Right ventricle myocardium superior (tissue), 1 donor: ENCODE data around the gene KLHL17. TPM values are rescaled to one million over a fixed set of nuclear protein-coding genes. Genes with fewer than 3 reads are reported as not detected.
A peak's percentile ranks its signal among the peaks of the same experiment; 100 is the strongest.
"Not testable (repeated sequence)": the region's sequence is repeated elsewhere in the genome, so short reads cannot be mapped to it uniquely, and the experiment has no call there.

Source experiments
- ATAC-seq: fragments of 200-7000 bp; cut with Tn5 transposase; one replicate; pipeline ENCODE4 v1.9.1; 2020; ENCODE audit warnings: mild to moderate bottlenecking; ENCODE audit not compliant: poor library complexity
- DNase-seq: peaks from one replicate; pipeline ENCODE4 v3.0.0-alpha.2; 2020
- intact Hi-C: fragments of 100-400 bp; cut with DNase I; formaldehyde crosslinking; loops from one replicate; pipeline ENCODE4 v1.11.2; 2022
- total RNA-seq: library from RNA; stranded (reverse); fragmentation: NEBNext Ultra II Directional; extraction: Animal tissue kit (Norgen Biotek cat#: 25700); gene quantifications from one replicate; pipeline ENCODE4 v1.2.1, GENCODE V29; 2021
- donor health status: DM: no; HTN: yes; CAD: no; lungs with severe emphysema.

The KLHL17 gene
- total RNA-seq, 1 donor from 2014 or later: 5.6 TPM

DNA sequence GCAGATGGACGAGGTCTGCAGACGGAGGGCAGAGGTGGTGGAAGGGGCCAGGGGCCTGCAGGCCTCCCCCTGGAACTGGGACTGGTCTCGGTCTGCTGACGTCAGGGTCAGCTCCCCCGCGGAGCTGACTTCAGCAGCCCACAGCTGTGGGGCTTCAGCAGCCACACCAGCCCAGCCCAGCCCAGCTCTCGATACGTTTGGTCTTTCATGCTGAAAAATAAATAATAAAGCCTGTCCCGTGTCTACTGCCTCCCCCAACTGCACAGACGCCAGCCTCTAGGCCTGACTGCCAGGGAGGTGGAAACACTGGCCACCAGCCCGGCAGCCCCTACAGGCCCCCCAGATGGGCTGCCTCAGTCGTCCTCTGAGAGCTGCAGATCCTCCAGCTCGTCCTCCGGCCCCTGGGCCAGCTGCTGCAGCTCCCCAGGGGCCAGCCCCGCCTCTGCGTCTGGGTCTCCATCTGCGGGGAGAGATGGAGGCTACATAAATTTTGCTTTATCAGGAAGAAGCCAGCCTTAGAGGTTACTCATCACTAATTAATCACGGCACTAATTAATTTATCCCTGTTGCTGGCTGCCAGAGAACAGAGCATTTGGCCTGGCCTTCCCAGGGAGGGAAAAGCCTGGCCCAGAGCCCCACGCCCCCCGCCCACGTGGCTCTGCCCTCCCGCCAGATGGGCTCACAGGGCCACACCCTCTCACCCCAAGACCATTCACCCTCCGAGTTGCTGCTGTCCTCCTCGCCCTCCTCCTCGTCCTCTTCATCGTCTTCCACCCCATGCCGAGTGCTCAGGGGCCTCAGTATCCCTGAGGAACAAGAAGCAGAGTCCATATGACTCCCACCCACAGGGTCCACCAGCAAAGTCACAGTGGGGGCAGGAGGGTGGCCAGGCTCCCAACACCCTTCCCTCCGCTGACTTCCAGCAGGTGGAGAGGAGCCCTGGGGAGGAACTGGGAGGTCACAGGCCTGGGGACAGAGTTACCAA lies 15.8 kb upstream of the KLHL17 start:
- intact Hi-C loops: no loop called here
- DNase-seq: peak; percentile 73
- ATAC-seq: peak; percentile 23

GRCh38 chr1:945688-946556 lies 14.5 kb upstream of the KLHL17 start:
- intact Hi-C loops: no loop called here
- no peak for ATAC-seq

GRCh38 chr1:946811-947210 lies 13.6 kb upstream of the KLHL17 start:
- intact Hi-C loops, ATAC-seq: not testable (repeated sequence)

More at GRCh38 chr1:945688-946556, 14.5 kb upstream of the KLHL17 start:
- DNase-seq: no peak

GRCh38 chr1:947958-948357 lies 12.4 kb upstream of the KLHL17 start:
- no peak for DNase-seq
- intact Hi-C loops: no loop called here
- no peak for ATAC-seq

More at GRCh38 chr1:946811-947210, 13.6 kb upstream of the KLHL17 start:
- DNase-seq: not testable (repeated sequence)

- intact Hi-C loops: no loop called here
- ATAC-seq (no peak), DNase-seq (no peak)
These were observed 10.1 kb upstream of the KLHL17 start for GRCh38 chr1:950268-950667.

- ATAC-seq (no peak), DNase-seq (no peak)
- intact Hi-C loops: no loop called here
These were observed 9.5 kb upstream of the KLHL17 start for GRCh38 chr1:950881-951280.

GRCh38 chr1:951364-951763 lies 9.0 kb upstream of the KLHL17 start:
- DNase-seq (no peak), ATAC-seq (no peak)
- intact Hi-C loops: no loop called here

GRCh38 chr1:952201-952600 lies 8.2 kb upstream of the KLHL17 start:
- intact Hi-C loops: no loop called here
- no peak for DNase-seq
- no peak for ATAC-seq

GRCh38 chr1:952603-953002 lies 7.8 kb upstream of the KLHL17 start:
- DNase-seq: no peak
- ATAC-seq: no peak
- intact Hi-C loops: no loop called here

GRCh38 chr1:953524-954320 lies 6.7 kb upstream of the KLHL17 start:
- ATAC-seq (no peak), DNase-seq (no peak)
- intact Hi-C loops: no loop called here

DNA sequence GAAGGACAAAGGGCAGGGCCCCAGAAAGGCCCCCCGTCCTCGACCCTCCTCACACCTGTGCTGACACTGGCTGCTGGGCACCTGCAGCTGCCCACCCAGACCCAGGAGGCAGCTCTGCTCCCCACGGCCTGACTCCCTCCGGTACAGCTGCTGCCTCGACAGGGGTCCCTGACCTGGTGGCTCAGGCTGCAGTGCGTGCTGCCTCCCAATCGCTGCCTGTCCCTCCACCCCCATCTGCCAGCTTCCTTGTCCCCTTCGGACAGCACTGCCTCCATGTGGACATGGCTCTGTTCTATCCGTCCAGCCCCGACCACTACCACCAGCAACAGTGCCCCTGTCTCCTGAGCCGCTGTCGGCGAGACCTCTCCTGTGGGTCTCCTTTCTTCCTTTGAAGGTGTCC lies 5.5 kb upstream of the KLHL17 start:
- intact Hi-C loops: no loop called here
- DNase-seq (no peak), ATAC-seq (no peak)

GRCh38 chr1:955474-955873 lies 4.9 kb upstream of the KLHL17 start:
- intact Hi-C loops: no loop called here
- no peak for DNase-seq

DNA sequence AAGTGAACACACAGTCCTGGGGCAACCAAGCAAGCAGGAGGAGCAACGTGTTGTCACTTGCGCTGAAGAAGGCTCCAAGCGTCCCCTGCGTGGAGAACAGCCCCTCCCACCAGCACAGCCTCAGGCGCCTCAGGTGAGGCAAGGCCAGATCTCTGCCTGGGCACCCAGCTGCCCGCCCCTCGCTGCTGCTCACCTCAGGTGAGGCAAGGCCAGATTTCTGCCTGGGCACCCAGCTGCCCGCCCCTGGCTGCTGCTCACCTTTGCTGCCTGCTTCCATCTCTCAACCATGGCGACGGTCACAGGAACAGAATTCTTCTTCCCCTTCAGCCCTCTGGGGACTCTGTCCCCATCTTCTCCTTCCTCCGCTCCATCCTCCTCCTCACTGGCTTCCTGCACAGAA lies 3.7 kb upstream of the KLHL17 start:
- intact Hi-C loops: no loop called here
- ATAC-seq: no peak
- no peak for DNase-seq

More at GRCh38 chr1:955474-955873, 4.9 kb upstream of the KLHL17 start:
- no peak for ATAC-seq

GRCh38 chr1:958823-959730 lies 1.3 kb upstream of the KLHL17 start, which contains the start of gene NOC2L:
Gene NOC2L (minus strand): TSS chr1:959256. CDS start chr1:959240, 16 bp downstream.
- DNase-seq (peak; percentile 96), ATAC-seq (peak; percentile 96)
- intact Hi-C loops: no loop called here

- intact Hi-C loops: no loop called here
These were observed 537 bp upstream of the KLHL17 start for GRCh38 chr1:959731-960362.

GRCh38 chr1:961132-961669 lies 817 bp downstream of the KLHL17 start:
- ATAC-seq: no peak
- intact Hi-C loops: no loop called here
- no peak for DNase-seq

More at GRCh38 chr1:959731-960362, 537 bp upstream of the KLHL17 start:
- peak; percentile 25 for ATAC-seq
- no peak for DNase-seq
